22Rv1 (cell line): ENCODE measurements around the gene PRICKLE1.
A peak's percentile ranks its signal among the peaks of the same experiment; 100 is the strongest.

ENCODE experiments used
- H3K27ac ChIP-seq: fragments of 450-650 bp; 2 replicates; pipeline ENCODE4 v1.5.1; 2017
- CTCF ChIP-seq: fragments of 450-650 bp; IDR thresholded peaks from 2 replicates; pipeline ENCODE4 v1.5.1; 2017; ENCODE audit warnings: mild to moderate bottlenecking
- ZFX ChIP-seq: fragments of 450-650 bp; IDR thresholded peaks from 2 replicates; pipeline ENCODE4 v1.6.1; 2017; ENCODE audit warnings: antibody characterized with exemption, borderline replicate concordance

PRICKLE1 gene

GRCh38 chr12:42570076-42570475 lies 19.5 kb downstream of the PRICKLE1 start:
- TF ChIP-seq ZFX (no peak), CTCF (no peak)
- H3K27ac ChIP-seq: no peak overlapping the region

GRCh38 chr12:42568952-42569915 lies 20.3 kb downstream of the PRICKLE1 start:
- no peak overlapping the region for H3K27ac ChIP-seq
- TF ChIP-seq ZFX (no peak), CTCF (peak; percentile 89)

DNA sequence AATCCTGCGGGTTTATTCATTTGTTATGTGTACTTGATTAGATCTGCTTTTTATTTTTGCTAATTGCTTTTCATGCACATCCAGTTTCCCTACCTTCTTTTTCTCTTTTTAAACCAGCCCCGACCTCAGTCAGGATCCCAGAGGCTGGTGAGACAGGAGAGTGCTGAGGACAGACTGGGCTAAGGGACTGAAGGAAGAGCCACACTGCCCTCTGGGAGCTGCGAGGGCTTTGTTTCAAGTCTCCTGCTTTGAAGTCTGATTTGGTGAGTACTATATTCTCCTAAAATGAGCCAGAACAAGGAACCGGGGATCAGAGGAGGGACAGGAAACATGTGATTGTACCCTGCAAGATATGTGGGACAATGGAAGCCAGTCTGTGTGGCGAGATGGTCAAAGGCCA lies 23.9 kb downstream of the PRICKLE1 start:
- TF ChIP-seq CTCF: no peak
- no peak for TF ChIP-seq ZFX
- H3K27ac ChIP-seq: no peak overlapping the region

DNA sequence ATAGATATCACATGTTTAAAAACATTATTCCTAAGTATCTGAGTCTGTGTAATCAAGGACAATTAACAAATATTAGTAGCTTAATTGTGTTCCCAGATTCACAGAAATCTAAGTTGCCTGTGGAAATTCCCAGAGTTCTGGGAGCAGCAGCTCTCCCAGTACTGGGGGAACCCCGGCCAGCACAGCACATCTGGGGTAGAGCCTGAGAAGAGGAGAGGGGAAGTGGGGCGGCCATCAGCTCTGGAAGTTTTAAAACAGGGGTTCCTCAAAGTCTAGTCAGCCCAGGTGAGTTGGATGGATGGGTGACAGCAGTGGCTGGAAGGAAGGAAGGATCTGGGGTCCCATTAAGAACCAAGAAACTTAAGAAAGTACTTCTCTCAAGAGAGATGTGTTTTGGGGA lies 24.6 kb downstream of the PRICKLE1 start:
- H3K27ac ChIP-seq: no peak overlapping the region
- TF ChIP-seq ZFX (no peak), CTCF (no peak)

DNA sequence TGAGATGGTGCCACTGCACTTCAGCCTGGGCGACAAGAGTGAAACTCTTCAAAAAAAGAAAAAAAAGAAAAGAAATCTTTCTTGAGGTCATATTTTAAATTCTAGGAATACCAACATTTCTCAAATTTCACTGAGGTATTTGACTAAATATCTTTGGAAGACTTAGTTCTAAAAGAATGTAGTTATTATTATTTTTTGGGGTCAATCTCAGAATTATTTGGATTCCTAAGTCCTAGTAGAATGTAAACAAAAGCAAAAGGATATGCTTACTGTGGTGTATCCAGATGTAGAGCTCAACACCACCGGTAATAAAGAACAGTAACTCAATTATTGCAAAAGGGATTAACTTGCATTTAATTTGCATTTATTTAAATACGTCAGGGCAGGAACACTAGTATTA lies 25.0 kb downstream of the PRICKLE1 start:
- TF ChIP-seq ZFX (no peak), CTCF (no peak)
- no peak overlapping the region for H3K27ac ChIP-seq

- TF ChIP-seq CTCF (no peak), ZFX (no peak)
- no peak overlapping the region for H3K27ac ChIP-seq
These were observed 28.6 kb downstream of the PRICKLE1 start for GRCh38 chr12:42560977-42561376.

GRCh38 chr12:42557586-42558172 lies 31.9 kb downstream of the PRICKLE1 start:
- TF ChIP-seq ZFX: no peak
- no peak for TF ChIP-seq CTCF
- no peak overlapping the region for H3K27ac ChIP-seq
